Measurements from ENCODE around the gene CD40LG.

- TF ChIP-seq, protein P1, sequence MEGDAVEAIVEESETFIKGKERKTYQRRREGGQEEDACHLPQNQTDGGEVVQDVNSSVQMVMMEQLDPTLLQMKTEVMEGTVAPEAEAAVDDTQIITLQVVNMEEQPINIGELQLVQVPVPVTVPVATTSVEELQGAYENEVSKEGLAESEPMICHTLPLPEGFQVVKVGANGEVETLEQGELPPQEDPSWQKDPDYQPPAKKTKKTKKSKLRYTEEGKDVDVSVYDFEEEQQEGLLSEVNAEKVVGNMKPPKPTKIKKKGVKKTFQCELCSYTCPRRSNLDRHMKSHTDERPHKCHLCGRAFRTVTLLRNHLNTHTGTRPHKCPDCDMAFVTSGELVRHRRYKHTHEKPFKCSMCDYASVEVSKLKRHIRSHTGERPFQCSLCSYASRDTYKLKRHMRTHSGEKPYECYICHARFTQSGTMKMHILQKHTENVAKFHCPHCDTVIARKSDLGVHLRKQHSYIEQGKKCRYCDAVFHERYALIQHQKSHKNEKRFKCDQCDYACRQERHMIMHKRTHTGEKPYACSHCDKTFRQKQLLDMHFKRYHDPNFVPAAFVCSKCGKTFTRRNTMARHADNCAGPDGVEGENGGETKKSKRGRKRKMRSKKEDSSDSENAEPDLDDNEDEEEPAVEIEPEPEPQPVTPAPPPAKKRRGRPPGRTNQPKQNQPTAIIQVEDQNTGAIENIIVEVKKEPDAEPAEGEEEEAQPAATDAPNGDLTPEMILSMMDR (optimal IDR thresholded peaks at IDR 0.05 in 1 of 3, IDR thresholded peaks at IDR 0.05 in 1 of 3, conservative IDR thresholded peaks at IDR 0.05 in 1 of 3; ENCODE audit: extremely low read depth in 1 of 3, insufficient read depth in 2 of 3, low read length in 3 of 3): no peak
- no peak for TF ChIP-seq EZH2 (IDR thresholded peaks at IDR 0.05; ENCODE audit: low read length)
These were observed 30.8 kb upstream of the CD40LG start for GRCh38 chrX:136616987-136617685.

All from keratinocyte (primary cell).